GM12891 (cell line): ENCODE measurements around the gene PCDHB13.
"Not testable (repeated sequence)": the region's sequence is repeated elsewhere in the genome, so short reads cannot be mapped to it uniquely, and the experiment has no call there.

ENCODE experiments used
- POLR2A ChIP-seq: IDR thresholded peaks from 2 replicates; pipeline ENCODE4 v1.6.1; 2011; ENCODE audit warnings: low read depth, low read length, control low read depth
- POLR2AphosphoS5 ChIP-seq: IDR thresholded peaks from 2 replicates; pipeline ENCODE4 v1.6.1; 2011; ENCODE audit warnings: low read depth, low read length, control low read depth

GRCh38 chr5:141210281-141210680, 3.4 kb upstream of the PCDHB13 start:
- TF ChIP-seq POLR2A, POLR2AphosphoS5: not testable (repeated sequence)
